Muscle layer of colon (tissue), 2 donors: ENCODE measurements around the gene DMKN.
"Not testable (repeated sequence)": the region's sequence is repeated elsewhere in the genome, so short reads cannot be mapped to it uniquely, and the experiment has no call there.

Experiments
- H3K27ac ChIP-seq: one replicate; pipeline ENCODE4 v1.7.0; 2013; ENCODE audit warnings: low read depth, mild to moderate bottlenecking, low read length, moderate library complexity
- H3K27me3 ChIP-seq, 2 donors: one replicate each; pipeline ENCODE4 v1.7.0; 2013; ENCODE audit warnings: low read length in 2 of 2, mild to moderate bottlenecking in 2 of 2; ENCODE audit not compliant: insufficient read depth in 2 of 2, control insufficient read depth in 1 of 2
- H3K36me3 ChIP-seq: one replicate; pipeline ENCODE4 v1.7.0; 2013; ENCODE audit warnings: mild to moderate bottlenecking, low read length; ENCODE audit not compliant: insufficient read depth
- H3K4me1 ChIP-seq: one replicate; pipeline ENCODE4 v1.7.0; 2013; ENCODE audit warnings: mild to moderate bottlenecking, low read length; ENCODE audit not compliant: insufficient read depth
- H3K4me3 ChIP-seq, 2 donors: one replicate each; pipeline ENCODE4 v1.7.0; 2013; ENCODE audit warnings: low read length in 2 of 2, low read depth in 1 of 2, mild to moderate bottlenecking in 1 of 2, moderate library complexity in 1 of 2
- H3K9ac ChIP-seq: one replicate; pipeline ENCODE4 v1.7.0; 2013; ENCODE audit warnings: low read length
- H3K9me3 ChIP-seq: one replicate; pipeline ENCODE4 v1.7.0; 2013; ENCODE audit warnings: mild to moderate bottlenecking, low read length
- donor health status: abdominal sarcoma.
- donor health status: Adenocarcinoma of cecum.

Gene DMKN

DNA sequence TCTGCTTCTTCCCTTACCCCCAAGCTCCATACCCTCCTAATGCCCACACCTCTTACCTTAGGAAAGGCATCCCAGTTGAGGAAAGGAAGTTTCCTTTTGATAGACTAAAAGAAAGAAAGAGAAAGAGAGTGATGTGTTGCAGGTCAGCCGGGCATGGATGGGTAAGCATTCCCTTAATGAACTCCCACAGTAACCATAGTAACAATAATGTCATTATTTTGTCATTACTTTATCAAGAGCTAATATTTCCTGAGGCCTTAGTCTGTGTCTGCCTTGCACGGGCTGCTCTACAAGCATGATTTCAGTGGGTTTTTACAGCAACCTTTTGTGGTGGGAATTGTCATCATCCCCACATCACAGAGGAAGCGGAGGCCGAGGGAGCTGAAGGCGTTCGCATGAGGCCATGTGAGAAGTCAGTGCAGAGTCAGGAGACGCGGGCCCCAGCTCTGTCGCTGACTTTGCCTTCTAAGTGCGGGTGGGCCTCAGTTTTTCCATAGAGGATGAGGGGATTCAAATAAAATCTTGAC lies 25.7 kb downstream of the DMKN start:
- Histone ChIP-seq H3K4me3 (no peak overlapping the region), H3K9ac (no peak overlapping the region), H3K27me3 (peaks cover 3 to 9% of the 10 kb centered on the region in 2 donors), H3K36me3 (no peaks in the 10 kb centered on the region), H3K27ac (no peak overlapping the region), H3K4me1 (no peaks in the 10 kb centered on the region), H3K9me3 (no peaks in the 10 kb centered on the region)

DNA sequence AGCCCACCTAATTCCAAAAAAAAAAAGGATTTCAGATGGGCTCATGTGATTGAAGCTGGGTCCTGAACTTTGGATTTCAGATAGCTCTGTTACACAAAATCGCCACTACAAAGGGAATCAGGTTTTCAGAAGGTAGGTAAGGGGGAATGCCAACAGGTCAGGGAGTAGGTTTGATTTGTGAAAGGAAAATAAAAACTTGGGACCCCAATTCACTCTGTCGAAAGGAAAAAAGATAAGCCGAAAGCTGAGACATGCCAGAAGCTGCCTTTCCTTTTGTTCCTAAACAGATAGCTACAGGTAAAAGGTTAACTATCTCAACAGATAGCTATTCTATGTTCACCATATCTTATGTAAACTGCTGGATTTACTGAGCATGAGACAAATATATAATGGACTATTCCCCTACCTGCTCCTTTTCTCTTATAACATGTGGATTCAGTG lies 27.2 kb downstream of the DMKN start:
- H3K9me3 ChIP-seq = no peaks in the 10 kb centered on the region
- H3K9ac ChIP-seq = no peak overlapping the region
- peaks cover 3 to 9% of the 10 kb centered on the region in 2 donors for H3K27me3 ChIP-seq
- no peaks in the 10 kb centered on the region for H3K4me1 ChIP-seq
- H3K36me3 ChIP-seq = no peaks in the 10 kb centered on the region
- no peak overlapping the region for H3K4me3 ChIP-seq
- H3K27ac ChIP-seq = no peak overlapping the region

DNA sequence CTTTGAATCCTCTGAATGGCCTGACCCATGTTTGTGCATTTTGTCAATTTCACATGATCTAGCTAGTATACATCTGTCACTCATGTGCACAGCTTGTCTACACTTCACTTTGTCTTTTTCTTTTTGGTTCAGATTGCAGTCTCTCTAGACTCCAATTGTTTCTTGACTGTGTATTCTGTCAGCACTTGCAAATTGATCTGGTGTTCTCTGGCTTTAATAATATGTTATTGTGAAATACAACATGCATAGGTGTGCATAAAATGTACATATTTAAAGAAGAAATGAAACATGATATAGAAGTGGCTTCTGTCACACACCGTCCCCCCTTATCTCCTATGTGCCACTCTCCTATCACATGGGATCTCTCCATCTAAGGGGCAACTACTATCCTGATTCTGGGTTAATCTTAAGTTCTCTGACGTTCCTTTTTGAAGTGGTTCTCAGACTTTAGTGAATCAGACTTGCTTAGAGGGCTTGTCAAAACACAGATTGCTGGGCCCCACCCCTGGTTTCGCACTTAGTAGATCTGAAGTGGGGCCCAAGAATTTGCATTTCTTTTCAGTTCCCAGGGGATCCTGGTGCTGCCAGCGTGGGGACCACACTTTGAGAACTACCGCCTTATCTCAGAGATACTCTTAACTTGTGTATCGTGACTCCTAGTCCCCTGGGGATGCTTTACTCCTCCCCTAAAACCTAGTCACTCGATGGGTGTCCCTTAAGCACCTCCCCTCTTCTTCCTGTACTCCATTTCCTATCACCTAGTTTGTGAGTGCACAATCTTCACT lies 29.0 kb downstream of the DMKN start:
- Histone ChIP-seq H3K27ac (no peak overlapping the region), H3K36me3 (no peaks in the 10 kb centered on the region), H3K27me3 (peaks cover 0 to 4% of the 10 kb centered on the region in 2 donors), H3K9ac (no peak overlapping the region), H3K4me1 (no peaks in the 10 kb centered on the region), H3K4me3 (no peak overlapping the region), H3K9me3 (no peaks in the 10 kb centered on the region)

DNA sequence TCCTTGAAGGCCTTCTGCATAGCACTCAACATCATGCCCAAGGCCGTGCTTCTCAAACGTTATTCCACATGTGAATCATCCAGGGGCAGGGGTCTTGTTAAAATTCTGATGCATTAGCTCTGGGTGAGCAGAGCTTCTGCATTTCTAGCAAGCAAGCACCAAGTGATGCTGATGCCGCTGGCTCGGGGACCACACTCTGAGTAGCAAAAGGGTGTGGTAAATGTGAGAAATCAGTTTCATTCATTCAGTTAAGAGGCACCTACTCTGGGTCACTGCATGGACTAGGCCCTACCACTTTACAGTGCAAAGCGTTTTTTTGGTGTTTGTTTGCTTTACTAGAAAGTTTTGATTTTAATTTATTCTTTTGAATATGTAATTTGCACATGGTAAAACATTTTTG lies 30.4 kb downstream of the DMKN start:
- Histone ChIP-seq H3K4me1 (no peaks in the 10 kb centered on the region), H3K9me3 (no peaks in the 10 kb centered on the region), H3K36me3 (no peaks in the 10 kb centered on the region), H3K4me3 (no peak overlapping the region), H3K27ac (no peak overlapping the region), H3K27me3 (peaks cover 0 to 3% of the 10 kb centered on the region in 2 donors), H3K9ac (no peak overlapping the region)

DNA sequence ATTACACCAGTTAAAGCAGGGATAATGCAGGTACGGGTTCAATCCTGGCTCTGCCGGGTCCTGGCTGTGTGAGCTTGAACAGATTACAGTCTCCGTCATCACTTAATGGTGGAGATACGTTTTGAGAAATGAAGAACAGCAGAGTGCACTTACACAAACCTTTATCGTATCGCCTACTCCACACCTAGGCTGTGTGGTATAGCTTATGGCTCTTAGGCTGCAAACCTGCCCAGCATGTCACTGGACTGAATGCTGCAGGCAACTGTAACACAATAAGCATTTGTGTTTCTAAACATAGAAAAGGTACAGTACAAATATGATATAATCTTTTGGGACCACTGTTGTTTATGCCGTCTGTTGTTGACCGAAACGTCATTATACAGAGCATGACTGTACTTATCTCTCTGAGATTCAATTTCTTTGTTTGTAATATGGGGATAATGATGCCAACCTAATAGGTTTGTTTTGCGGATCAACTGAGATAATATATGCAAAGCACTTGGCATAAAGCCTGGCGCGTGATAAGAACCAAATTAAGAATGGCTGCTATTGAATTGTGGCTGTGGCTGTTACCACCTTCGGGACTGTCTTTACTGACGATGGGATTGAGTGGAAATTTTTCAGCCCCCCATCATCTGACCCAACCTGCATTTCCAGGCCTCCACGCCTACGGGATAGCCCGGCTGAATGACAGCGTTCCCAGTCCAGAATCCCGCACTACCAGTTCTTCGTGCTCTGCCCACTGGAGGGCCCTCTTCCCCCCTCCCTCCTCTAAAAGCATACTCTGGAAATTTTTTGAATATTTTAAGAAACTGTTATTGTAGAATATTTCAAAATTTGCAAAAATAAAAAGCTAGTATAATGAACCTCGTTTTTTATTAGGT lies 34.4 kb downstream of the DMKN start:
- Histone ChIP-seq H3K4me3 (no peak overlapping the region), H3K4me1 (no peaks in the 10 kb centered on the region), H3K36me3 (no peaks in the 10 kb centered on the region), H3K27ac (no peak overlapping the region), H3K9ac (no peak overlapping the region), H3K9me3 (no peaks in the 10 kb centered on the region), H3K27me3 (no peaks in the 10 kb centered on the region)

DNA sequence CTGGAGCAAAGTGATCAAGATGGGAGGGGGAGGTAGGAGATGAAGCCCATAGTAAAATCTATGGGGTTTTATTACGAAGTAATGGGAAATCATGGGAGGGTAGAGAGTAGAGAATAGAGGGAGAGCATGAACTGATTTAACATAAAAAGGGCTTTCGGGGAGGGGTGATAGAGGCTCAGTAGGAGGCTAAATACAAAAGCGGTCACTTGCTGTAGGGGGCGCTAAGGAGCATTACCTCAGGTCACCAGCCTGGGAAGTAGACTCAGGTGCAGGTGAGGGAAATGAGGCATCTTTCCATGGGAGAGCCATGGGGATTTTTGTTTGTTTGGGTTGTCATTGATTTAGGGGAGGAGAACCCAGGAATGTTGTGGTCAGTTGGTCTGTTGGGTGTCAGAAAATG lies 37.3 kb downstream of the DMKN start:
- H3K36me3 ChIP-seq = no peaks in the 10 kb centered on the region
- H3K4me3 ChIP-seq = no peak overlapping the region
- no peaks in the 10 kb centered on the region for H3K9me3 ChIP-seq
- H3K9ac ChIP-seq = no peak overlapping the region
- H3K4me1 ChIP-seq = no peaks in the 10 kb centered on the region
- H3K27me3 ChIP-seq = no peaks in the 10 kb centered on the region
- no peak overlapping the region for H3K27ac ChIP-seq

DNA sequence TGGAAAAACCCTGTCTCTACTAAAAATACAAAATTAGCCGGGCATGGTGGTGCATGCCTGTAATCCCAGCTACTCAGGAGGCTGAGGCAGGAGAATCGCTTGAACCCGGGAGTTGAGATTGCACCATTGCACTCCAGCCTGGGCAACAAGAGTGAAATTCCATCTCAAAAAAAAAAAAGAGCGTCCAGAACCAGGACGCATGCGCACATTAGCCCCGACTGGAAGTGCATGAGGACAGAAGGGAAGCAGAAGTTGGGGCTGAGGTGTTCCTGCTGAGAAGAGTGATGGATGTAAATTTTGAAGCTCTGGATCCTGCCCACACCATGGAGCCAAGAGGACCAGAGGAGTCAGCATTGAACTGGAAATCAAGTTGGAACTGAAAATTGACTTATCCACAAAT lies 38.9 kb downstream of the DMKN start:
- not testable (repeated sequence) for H3K4me1 ChIP-seq, H3K9me3 ChIP-seq, H3K36me3 ChIP-seq, H3K27me3 ChIP-seq, H3K9ac ChIP-seq, H3K27ac ChIP-seq, H3K4me3 ChIP-seq

DNA sequence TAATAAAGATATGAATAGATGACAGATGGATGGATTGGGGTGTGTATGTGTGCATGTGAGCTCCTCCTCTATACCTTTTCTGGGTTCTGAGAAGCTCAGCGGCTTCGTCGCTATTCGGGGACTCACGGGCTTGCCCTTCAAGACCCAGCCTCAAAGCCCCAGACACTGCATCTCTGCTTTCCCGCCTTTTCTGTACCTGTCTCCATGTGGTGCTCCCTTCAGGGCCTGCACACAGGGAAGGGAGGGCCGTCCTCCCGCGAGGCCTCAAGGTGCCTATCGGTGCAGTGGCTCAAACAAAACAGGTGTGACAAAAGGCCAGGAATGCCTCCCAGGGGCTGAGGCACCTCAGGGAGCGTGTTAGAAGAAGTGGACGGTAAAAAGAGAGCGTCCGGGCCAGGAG lies 39.3 kb downstream of the DMKN start:
- no peaks in the 10 kb centered on the region for H3K36me3 ChIP-seq
- H3K27ac ChIP-seq = no peak overlapping the region
- H3K4me3 ChIP-seq = no peak overlapping the region
- H3K27me3 ChIP-seq = no peaks in the 10 kb centered on the region
- H3K9ac ChIP-seq = no peak overlapping the region
- no peaks in the 10 kb centered on the region for H3K9me3 ChIP-seq
- no peaks in the 10 kb centered on the region for H3K4me1 ChIP-seq

DNA sequence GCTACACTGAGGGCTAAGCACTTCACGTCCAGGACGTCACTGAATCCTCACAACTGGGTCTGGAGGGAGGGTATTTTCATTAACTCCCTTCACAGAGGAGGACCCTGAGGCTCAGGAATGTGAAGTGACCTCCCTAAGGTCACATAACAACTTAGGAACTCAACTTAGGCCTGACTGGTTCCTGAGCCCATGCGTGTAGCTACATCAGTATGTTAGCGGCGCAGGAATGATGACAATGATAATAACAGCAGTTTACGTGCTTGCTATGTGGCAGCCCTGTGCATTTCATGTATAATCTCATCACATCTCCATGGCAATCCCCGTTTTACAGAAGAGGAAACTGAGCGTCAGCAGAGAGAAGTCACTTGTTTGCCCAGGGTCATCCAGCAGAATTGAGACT lies 41.5 kb downstream of the DMKN start:
- Histone ChIP-seq H3K27ac (no peak overlapping the region), H3K9ac (no peak overlapping the region), H3K36me3 (no peaks in the 10 kb centered on the region), H3K4me3 (no peak overlapping the region), H3K9me3 (no peaks in the 10 kb centered on the region), H3K27me3 (no peaks in the 10 kb centered on the region), H3K4me1 (no peaks in the 10 kb centered on the region)

DNA sequence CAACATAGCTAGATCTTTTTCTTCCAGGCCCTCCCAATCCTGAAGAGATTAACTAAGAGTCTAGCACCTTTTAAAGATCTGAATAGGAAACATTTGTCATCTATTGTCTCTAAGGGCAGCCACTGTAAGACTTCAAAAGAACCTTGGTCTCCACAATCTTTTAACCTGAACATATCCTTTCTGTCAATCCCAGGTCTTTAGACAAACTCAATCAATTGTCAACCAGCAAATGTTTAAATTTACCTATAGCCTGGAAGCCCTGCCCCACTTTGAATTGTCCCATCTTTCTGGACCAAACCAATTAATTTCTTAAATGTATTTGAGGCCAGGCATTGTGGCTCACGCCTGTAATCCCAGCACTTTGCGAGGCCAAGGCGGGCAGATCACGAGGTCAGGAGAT lies 42.4 kb downstream of the DMKN start:
- not testable (repeated sequence) for H3K27me3 ChIP-seq, H3K36me3 ChIP-seq, H3K4me1 ChIP-seq, H3K27ac ChIP-seq, H3K9me3 ChIP-seq, H3K9ac ChIP-seq, H3K4me3 ChIP-seq

DNA sequence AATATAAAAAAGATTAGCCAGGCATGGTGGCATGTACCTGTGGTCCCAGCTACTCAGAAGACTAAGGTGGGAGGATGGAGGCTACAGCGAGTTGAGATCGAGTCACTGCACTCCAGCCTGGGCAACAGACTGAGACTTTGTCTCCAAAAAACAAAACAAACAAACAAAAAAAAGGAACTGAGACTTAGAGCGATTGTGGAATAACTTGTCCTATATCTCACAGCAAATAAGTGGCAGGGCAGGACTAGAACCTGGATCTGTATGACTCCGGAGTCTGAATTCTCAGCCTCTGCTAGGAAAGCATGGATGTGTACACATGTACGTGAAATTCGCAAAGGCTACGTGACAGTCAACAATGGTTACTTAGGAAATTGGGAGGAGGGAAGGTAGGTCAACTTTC lies 43.3 kb downstream of the DMKN start:
- Histone ChIP-seq H3K4me3 (no peak overlapping the region), H3K9ac (no peak overlapping the region), H3K27me3 (no peaks in the 10 kb centered on the region), H3K9me3 (no peaks in the 10 kb centered on the region), H3K36me3 (no peaks in the 10 kb centered on the region), H3K4me1 (no peaks in the 10 kb centered on the region), H3K27ac (no peak overlapping the region)
